GM19328 (cell line): Measurements from ENCODE around the gene CENPVL3.
"Not testable (repeated sequence)": the region's sequence is repeated elsewhere in the genome, so short reads cannot be mapped to it uniquely, and the experiment has no call there.

Experiments
- ATAC-seq: cut with Tn5 transposase; IDR thresholded peaks from one replicate; pipeline ENCODE4 v1.9.1; 2021; ENCODE audit warnings: mild to moderate bottlenecking, moderate library complexity; ENCODE audit not compliant: unreplicated experiment

Gene CENPVL3

GRCh38 chrX:51618241-51619155 is at the start of gene CENPVL3:
CENPVL3 (minus strand) TSS chrX:51618912; CDS start chrX:51618873, 39 bp downstream.
- ATAC-seq = not testable (repeated sequence)

GRCh38 chrX:51665981-51666380 is 47.3 kb upstream of the CENPVL3 start:
- ATAC-seq = no peak

GRCh38 chrX:51643377-51643776 is 24.7 kb upstream of the CENPVL3 start:
- ATAC-seq = no peak

GRCh38 chrX:51641421-51642021 is 22.8 kb upstream of the CENPVL3 start:
- no peak for ATAC-seq

- not testable (repeated sequence) for ATAC-seq
Measured at GRCh38 chrX:51636511-51636910, 17.8 kb upstream of the CENPVL3 start.

- no peak for ATAC-seq
Measured at GRCh38 chrX:51614353-51615012, 4.2 kb downstream of the CENPVL3 start.

- ATAC-seq = no peak
Measured at GRCh38 chrX:51608766-51609165, 9.9 kb downstream of the CENPVL3 start.

- no peak for ATAC-seq
Measured at GRCh38 chrX:51608126-51608525, 10.6 kb downstream of the CENPVL3 start.

- ATAC-seq = no peak
Measured at GRCh38 chrX:51606446-51606845, 12.3 kb downstream of the CENPVL3 start.

- no peak for ATAC-seq
Measured at GRCh38 chrX:51598899-51599298, 19.8 kb downstream of the CENPVL3 start.

- ATAC-seq = no peak
Measured at GRCh38 chrX:51571874-51572273, 46.8 kb downstream of the CENPVL3 start.

- no peak for ATAC-seq
Measured at GRCh38 chrX:51569561-51569960, 49.2 kb downstream of the CENPVL3 start.

GRCh38 chrX:51568586-51568985 is 50.1 kb downstream of the CENPVL3 start:
- ATAC-seq = no peak
